ENCODE measurements around the gene IGSF3. TPM values are rescaled to one million over a fixed set of nuclear protein-coding genes. Genes with fewer than 3 reads are reported as not detected.
"Not testable (repeated sequence)": the region's sequence is repeated elsewhere in the genome, so short reads cannot be mapped to it uniquely, and the experiment has no call there.

IGSF3 gene
- total and polyA plus RNA-seq, 2 of the 13 experiments (the other 11 are each of a cell fraction or from before 2014, with no cell fraction given), result 0.11 to 0.16 TPM

- POLR2A ChIA-PET; CTCF ChIA-PET (ENCODE audit: low intra/inter-chr PET ratio, low total read pairs): not testable (repeated sequence)
Measured at GRCh38 chr1:116606067-116606466, 61.5 kb downstream of the IGSF3 start.

GRCh38 chr1:116605315-116605714, 62.2 kb downstream of the IGSF3 start:
- Histone ChIP-seq H3K4me3 (replicated peaks in 1 of 3; ENCODE audit: insufficient read depth in 1 of 3, low read depth in 2 of 3, low read length in 3 of 3) (no peak overlapping the region), H3K9ac (ENCODE audit: insufficient read depth, low read depth, low read length) (no peak overlapping the region), H3K27ac (ENCODE audit: extremely low read length, insufficient read depth, low read length) (no peak overlapping the region), H3K36me3 (replicated peaks in 1 of 2; ENCODE audit: control insufficient read depth in 1 of 2, insufficient read depth in 2 of 2, low read length in 2 of 2) (no peaks in the 10 kb centered on the region), H4K20me1 (ENCODE audit: insufficient read depth, low read length) (no peaks in the 10 kb centered on the region), H3K27me3 (ENCODE audit: control insufficient read depth in 1 of 2, insufficient read depth in 2 of 2, low read length in 2 of 2) (no peaks in the 10 kb centered on the region), H3K79me2 (ENCODE audit: insufficient read depth, low read length) (no peaks in the 10 kb centered on the region), H3K4me1 (ENCODE audit: insufficient read depth, low read length) (no peaks in the 10 kb centered on the region), H3K9me3 (ENCODE audit: low read length) (no peaks in the 10 kb centered on the region), H2AFZ (ENCODE audit: low read length) (no peak overlapping the region), H3K4me2 (ENCODE audit: low read depth, low read length) (no peak overlapping the region)
- TF ChIP-seq BCL3 (CRISPR knock-in tag; IDR thresholded peaks at IDR 0.05) (no peak), GABPA (IDR thresholded peaks at IDR 0.05; ENCODE audit: low read depth, low read length) (no peak), GABPA (CRISPR knock-in tag; IDR thresholded peaks at IDR 0.05; ENCODE audit: low read depth) (no peak), ZNF3 (CRISPR knock-in tag; IDR thresholded peaks at IDR 0.05) (no peak), SNAPC5 (CRISPR knock-in tag; IDR thresholded peaks at IDR 0.05; ENCODE audit: borderline replicate concordance) (no peak), EEA1 (CRISPR knock-in tag; IDR thresholded peaks at IDR 0.05; ENCODE audit: borderline replicate concordance) (no peak)
- no peak for FAIRE-seq
- intact Hi-C loops (cut with micrococcal nuclease; ENCODE audit: unreplicated experiment), result no loop called here
- DNase-seq (ENCODE audit: low spot score), result no peak
- no TSS peak for BruUV-seq (replicated peaks)
- in situ Hi-C loops (cut with HindIII; ENCODE audit: extremely low pct_ligation_motif_present, low pct_unique_long_range_greater_than_20kb), result no loop called here
- ChIA-PET CTCF (ENCODE audit: low intra/inter-chr PET ratio, low total read pairs) (no interaction called here), POLR2A (no interaction called here)
- 46% methylated on average over 1 of the region's 1 CpG for WGBS (ENCODE audit: low lambda C conversion rate)
- no peak for ATAC-seq

More at GRCh38 chr1:116606067-116606466, 61.5 kb downstream of the IGSF3 start:
- H4K20me1 ChIP-seq (ENCODE audit: insufficient read depth, low read length); H3K9ac ChIP-seq (ENCODE audit: insufficient read depth, low read depth, low read length); H3K4me1 ChIP-seq (ENCODE audit: insufficient read depth, low read length); in situ Hi-C loops (cut with HindIII; ENCODE audit: extremely low pct_ligation_motif_present, low pct_unique_long_range_greater_than_20kb); FAIRE-seq; H3K9me3 ChIP-seq (ENCODE audit: low read length); H3K27me3 ChIP-seq (ENCODE audit: control insufficient read depth in 1 of 2, insufficient read depth in 2 of 2, low read length in 2 of 2); BruUV-seq (replicated peaks); ATAC-seq; intact Hi-C loops (cut with micrococcal nuclease; ENCODE audit: unreplicated experiment); H3K4me2 ChIP-seq (ENCODE audit: low read depth, low read length); H2AFZ ChIP-seq (ENCODE audit: low read length); DNase-seq (ENCODE audit: low spot score); H3K79me2 ChIP-seq (ENCODE audit: insufficient read depth, low read length); H3K4me3 ChIP-seq (replicated peaks in 1 of 3; ENCODE audit: insufficient read depth in 1 of 3, low read depth in 2 of 3, low read length in 3 of 3); H3K36me3 ChIP-seq (replicated peaks in 1 of 2; ENCODE audit: control insufficient read depth in 1 of 2, insufficient read depth in 2 of 2, low read length in 2 of 2); H3K27ac ChIP-seq (ENCODE audit: extremely low read length, insufficient read depth, low read length): not testable (repeated sequence)
- WGBS (ENCODE audit: low lambda C conversion rate), result 78% methylated on average over 7 of the region's 8 CpGs

GRCh38 chr1:116604408-116604807, 63.1 kb downstream of the IGSF3 start:
- H3K9me3 ChIP-seq (ENCODE audit: low read length); H3K36me3 ChIP-seq (replicated peaks in 1 of 2; ENCODE audit: control insufficient read depth in 1 of 2, insufficient read depth in 2 of 2, low read length in 2 of 2); H3K27ac ChIP-seq (ENCODE audit: extremely low read length, insufficient read depth, low read length); CTCF ChIA-PET (ENCODE audit: low intra/inter-chr PET ratio, low total read pairs); H2AFZ ChIP-seq (ENCODE audit: low read length); in situ Hi-C loops (cut with HindIII; ENCODE audit: extremely low pct_ligation_motif_present, low pct_unique_long_range_greater_than_20kb); intact Hi-C loops (cut with micrococcal nuclease; ENCODE audit: unreplicated experiment); DNase-seq (ENCODE audit: low spot score); H3K4me3 ChIP-seq (replicated peaks in 1 of 3; ENCODE audit: insufficient read depth in 1 of 3, low read depth in 2 of 3, low read length in 3 of 3); FAIRE-seq; BruUV-seq (replicated peaks); H3K79me2 ChIP-seq (ENCODE audit: insufficient read depth, low read length); H4K20me1 ChIP-seq (ENCODE audit: insufficient read depth, low read length); ATAC-seq; POLR2A ChIA-PET; H3K9ac ChIP-seq (ENCODE audit: insufficient read depth, low read depth, low read length); H3K27me3 ChIP-seq (ENCODE audit: control insufficient read depth in 1 of 2, insufficient read depth in 2 of 2, low read length in 2 of 2); H3K4me1 ChIP-seq (ENCODE audit: insufficient read depth, low read length); H3K4me2 ChIP-seq (ENCODE audit: low read depth, low read length): not testable (repeated sequence)
- 44% methylated on average over 6 of the region's 6 CpGs for WGBS (ENCODE audit: low lambda C conversion rate)
